HG03135 (cell line): Measurements from ENCODE around the gene PNKP.

Source experiments
- ATAC-seq: cut with Tn5 transposase; IDR thresholded peaks from one replicate; pipeline ENCODE4 v1.9.1; 2021; ENCODE audit warnings: mild to moderate bottlenecking, moderate library complexity; ENCODE audit not compliant: unreplicated experiment

The PNKP gene

DNA sequence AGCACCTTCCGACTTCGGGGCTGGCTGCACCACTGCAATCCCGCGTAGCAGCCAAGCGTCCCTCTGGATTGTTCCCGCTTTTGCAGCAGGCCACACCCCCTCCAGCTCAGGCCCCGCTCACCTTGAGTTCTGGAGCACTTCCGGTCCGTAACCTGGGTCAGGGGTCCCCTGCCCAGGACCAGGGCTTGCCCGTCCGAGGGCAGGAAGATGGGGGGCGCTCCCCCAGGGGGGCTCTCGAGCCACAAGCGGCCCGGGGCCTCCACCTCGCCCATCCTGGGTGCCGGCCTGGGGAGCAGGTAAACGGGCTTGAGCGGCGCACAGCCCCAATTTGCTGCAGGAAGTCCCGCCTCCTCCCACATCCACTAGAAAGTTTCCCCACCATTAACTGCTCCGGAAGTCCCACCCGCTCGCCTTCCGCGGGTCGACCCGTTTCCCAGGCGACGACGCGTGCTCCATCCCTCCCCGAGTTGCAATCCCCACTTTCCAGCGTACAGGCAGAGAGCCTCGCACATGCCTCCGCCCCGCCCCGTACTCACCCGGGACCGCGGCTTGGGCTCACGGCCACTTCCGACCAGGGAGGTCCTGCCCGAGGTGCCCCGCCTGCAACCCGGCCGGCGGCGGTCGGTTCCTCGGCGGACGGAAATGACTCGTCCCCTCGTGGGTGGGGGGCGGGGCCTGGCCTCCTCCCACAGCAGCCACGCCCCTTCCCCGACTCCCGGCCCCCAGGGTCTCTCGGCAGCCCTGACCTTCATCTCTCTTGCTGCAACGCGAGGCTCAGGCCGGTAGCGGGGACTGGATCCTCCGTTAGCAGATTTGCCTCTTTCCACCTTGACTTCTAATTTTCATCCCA, at the start of gene PNKP:
Gene PNKP, minus strand, starts transcription at position 644 of the 850 bp plus-strand sequence. Its CDS starts 372 bp downstream, at position 272.
- peak; percentile 39 for ATAC-seq

DNA sequence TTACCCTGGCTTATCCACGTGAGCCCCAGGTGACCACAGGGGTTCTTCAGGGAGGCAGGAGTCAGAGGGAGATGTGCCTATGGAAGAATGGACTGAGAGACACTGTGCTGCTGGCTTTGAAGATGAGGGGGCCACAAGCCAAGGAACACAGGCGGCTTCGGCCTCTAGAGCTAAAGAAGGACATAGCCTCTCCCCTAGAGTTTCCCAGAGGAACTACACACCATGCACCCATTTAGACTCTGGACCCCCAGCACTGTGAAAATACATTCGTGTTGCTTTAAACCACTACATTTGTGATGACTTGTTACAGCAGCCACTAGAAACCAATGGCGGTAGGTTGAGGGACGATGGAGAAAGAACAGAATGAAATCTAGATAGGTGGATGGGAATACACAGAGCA, 47.9 kb upstream of the PNKP start:
- no peak for ATAC-seq

DNA sequence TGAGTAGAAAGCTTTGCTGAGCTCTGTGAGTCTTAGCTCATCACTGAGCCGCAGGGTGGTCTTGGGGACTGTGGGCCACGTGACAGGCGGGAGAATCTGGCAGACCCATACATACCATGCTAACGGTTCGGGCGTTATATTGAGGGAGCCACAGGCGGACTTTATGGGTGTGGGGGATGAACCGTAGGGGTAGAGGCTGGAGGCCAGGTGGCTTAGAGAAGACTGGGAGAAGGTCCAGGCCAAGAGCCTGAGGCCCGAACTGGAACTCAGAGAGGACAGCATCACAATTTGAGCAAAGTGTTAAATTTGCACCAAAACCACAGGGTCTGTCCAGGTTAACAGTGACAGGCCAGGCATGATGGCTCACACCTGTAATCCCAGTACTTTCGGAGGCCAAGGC, 46.3 kb upstream of the PNKP start:
- ATAC-seq: no peak

DNA sequence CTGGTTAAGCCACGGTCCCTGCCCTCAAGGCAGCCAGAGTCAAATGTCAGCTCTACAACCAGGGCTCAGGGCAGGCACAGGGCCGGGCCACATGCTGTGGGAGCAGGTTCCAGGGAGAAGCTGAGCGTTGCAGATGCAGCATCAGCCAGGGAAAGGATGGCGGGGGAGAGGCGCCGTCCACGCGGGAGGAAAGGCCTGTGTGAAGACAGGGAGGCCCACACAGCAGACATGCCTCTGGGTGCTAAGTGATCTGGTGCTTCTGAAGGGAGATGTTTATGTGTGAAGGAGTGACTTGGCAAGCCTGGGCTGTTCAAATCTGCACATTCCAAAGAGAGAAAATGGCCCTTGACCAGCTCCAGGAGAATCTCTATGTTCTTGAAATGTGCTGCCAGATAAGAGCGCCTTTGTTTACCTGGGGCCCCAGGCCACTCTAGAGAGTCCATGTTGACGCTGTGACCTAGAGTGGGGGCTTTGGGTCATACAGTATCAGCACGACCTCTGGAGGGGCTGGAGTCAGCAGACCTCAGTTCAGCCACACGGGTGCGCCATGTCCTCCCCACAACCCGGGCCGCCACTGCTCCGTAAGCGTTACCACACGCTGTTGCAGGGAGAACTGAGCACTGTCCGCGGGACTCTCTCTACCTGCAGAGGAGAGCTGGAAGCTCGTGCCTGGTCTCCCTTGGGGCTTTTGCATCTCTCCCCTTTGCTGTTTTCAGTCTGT, 45.7 kb upstream of the PNKP start:
- ATAC-seq: no peak

DNA sequence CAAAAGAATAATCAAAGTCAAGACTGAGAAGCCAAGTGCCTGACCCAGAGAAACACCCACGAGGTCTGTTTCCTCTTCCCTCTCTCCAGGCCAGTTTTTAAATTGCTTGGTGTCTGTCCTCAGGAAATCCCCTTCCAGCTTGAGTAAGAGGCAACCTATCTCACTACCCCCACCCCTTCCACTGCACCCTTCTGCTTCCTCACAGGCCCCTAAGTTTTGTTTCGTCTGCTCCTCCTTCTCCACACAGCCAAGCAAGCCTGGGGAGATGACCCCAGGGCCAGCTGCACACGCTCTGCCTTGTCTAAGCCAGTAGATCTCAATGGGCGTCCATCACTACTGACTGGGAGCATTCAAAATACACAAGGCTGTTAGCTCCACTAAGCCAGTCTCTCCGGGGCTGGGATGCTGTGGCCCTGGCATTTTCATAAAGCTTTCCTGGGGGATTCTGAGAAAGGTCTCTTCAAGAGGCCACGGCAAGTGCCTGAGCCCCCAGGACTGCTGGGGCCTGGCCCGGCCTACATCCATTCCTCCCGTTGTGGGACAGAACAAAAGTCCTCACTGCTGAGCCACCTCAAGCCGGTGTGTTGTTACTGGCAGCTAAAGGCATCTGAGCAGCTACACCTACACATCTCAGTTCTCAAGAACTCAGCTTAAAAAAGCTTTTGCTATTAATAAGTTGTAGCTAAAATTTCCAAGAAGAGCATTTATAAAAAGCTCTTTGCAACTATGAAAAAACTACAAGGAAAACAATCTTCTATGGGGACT, 44.2 kb upstream of the PNKP start:
- ATAC-seq: no peak

DNA sequence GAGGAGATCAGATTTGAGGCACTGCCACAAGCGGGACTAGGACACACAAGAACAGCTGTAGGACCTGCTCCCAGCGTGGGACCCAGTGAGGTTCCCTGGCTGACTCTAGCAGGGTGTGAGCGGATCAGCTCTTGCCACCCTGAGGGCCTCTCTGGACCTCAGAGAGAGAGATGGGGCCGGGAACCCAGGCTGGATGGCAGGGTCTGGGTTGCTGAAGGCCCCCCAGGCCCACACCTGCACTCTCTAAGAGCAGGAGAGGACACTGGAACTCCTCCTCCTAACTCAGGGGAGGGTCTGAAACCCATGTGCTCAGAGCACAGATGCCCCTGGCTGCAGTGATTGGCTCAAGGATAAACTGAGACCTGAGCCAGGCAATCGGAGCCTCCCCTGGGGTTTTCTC, 42.8 kb upstream of the PNKP start:
- ATAC-seq: no peak

DNA sequence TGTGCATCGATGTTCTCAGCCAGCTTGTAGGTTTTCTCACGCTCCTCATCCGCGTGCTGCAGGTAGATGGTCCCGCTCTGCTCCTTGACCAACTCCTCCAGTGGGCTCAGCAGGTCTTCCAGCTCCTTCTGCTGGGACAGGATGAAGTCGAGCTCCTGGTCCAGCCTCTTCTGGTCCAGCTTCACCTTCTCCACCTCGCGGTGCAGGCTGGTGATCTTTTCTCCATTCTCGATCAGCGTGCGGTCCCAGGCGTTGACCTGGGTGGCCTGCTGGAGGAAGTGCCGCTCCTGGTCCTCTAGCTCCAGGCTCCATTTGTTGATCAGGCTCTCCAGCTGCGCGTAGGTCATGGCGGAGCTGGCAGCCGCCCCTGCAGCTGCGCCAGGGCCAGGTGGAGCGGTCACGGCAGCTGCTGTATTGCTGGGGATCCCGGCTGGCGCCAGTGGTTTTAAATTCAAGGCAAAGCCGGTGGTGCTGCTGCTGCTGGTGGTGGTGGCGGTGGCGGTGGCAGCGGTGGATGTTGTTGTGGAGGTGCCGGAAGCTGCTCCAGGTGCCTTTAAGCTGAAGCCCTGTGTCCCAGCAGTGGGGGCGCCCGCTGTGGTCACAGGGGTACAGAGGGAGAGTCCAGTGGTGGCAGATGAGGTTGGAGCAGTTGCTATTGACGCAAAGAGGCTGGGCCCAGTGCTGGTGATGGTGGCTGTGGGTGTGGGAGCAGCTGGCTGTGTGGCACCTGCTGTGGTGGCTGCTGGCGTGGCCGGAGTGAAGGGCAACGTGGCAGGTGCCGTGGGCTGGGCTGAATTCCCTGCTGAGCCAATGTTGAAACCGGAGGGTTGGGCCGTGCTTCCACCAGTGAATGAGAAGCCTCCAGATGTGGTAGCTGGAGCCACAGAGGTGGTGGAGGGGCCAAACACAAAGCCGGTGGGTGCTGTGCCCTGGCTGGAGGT, 41.4 kb upstream of the PNKP start:
- ATAC-seq: no peak

DNA sequence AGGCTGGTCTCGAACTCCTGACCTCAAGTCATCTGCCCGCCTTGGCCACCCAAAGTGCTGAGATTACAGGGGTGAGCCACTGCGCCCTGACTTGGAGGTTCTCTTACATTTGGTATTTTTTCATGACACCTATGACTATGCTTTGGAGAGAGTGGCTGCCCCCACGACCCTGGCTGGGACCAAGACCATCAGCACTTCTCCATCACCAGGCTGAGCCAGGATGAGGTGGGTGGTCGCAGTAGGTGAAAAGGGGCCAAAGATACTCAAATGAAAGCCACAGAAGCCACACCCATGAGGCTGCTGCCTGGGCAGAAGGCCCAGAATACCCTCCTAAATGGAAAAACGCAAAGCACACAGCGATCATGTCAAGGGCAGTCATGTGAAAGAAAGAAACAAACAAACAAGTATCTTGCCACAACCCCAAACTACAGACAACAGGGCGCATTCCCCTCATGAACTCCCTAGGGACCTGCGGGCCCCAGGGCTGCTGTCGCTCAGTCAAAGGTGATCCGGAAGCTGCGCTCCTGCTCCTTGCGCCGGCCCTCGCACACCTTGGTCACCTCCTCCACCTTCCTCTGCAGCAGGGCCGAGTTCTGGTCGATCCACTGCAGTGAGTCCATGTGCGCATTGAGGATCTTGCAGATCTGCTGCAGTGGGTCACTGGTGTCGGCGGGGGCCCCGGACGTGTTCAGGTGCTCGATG, 40.5 kb upstream of the PNKP start:
- ATAC-seq: no peak

DNA sequence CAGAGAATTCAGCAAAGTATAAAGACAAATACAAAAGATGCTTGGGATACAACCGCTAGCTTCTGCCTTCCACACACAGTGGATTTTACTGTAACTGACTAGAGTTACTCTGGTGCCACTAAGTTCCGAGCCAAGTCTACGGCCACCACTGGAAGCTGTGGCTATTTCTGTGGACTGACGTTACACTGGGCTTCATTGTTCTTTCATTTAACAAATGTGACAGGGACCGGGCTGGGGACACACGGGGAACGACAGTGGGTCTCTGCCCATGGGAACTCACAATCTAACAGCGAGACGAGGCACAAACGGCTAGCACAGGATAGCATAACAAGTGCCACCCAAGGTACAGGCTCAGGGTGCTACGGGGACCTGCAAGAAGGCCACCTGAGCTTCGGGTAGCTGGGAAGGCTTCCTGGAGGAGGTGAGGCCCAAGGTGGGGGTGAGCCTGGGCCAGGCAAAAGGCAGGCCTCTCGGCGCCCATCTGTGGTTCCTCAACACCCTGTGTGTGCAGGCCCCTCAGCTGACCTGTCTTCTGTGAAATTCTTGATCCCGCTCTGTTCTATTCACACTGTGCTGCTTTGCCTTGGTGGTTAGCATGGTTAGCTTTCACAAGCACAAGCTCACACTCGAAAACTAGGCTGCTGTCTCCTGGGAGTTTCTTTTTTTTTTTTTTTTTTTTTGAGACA, 39.6 kb upstream of the PNKP start:
- no peak for ATAC-seq

DNA sequence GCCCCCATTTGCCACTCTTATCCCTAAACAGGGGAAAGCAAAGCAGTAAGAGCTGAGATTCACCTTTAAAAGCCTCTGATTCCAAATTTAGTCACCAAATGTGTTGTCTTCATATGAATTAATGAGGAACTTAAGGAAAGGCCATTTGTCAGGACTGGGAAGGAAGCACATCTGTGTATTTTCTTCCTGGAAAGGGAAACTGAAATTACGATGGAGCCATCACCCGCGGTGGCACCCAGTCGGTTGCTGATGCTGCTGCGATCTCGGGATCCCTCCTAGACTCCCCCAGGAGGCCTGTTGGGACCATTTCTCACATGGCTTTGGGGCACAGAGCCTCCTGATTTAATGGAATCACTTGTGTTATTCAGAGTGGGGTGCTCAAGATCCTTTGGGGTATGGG, 36.8 kb upstream of the PNKP start:
- ATAC-seq: no peak

DNA sequence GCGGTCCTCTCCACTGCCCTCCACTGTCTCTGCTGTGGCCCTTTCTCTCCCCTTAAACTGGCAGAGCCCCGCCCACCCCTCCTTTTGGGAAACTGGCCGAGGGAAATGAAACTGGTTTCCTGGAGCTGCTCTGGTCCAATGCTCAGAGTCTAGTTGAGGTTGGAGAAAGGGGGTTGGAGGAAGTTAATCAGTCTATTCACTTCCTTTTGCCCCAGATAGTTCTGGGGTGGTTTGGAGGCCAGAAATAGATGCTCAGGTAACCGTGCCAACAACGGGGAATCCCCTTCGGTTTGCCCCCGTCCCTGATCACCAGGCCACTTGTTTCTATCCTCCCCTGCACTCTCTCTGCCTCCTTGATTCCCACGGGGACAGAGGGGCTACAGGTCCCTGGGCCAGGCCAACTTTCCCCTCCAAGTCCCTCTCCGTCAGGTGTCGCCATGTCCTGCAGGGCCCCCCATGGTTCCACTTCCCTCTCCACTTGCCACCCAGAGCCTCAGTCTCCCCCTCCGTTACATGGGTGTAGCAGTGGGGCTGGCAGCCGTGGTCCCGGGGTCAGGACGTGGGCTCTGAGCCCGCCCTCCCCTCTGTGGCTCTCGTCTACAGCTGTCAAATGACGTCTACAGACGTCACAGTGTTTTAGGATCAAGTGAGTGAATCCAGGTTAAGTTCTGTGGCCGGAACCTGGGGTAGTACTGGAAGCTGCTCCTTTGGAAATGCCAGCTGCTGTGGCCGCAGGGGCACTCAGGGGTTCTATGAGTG, 29.7 kb upstream of the PNKP start, which contains the start of gene IL4I1:
Gene IL4I1, minus strand, starts transcription at position 25 of the 759 bp plus-strand sequence. CDS start 727 bp downstream, outside the sequence.
- peak; percentile 51 for ATAC-seq

DNA sequence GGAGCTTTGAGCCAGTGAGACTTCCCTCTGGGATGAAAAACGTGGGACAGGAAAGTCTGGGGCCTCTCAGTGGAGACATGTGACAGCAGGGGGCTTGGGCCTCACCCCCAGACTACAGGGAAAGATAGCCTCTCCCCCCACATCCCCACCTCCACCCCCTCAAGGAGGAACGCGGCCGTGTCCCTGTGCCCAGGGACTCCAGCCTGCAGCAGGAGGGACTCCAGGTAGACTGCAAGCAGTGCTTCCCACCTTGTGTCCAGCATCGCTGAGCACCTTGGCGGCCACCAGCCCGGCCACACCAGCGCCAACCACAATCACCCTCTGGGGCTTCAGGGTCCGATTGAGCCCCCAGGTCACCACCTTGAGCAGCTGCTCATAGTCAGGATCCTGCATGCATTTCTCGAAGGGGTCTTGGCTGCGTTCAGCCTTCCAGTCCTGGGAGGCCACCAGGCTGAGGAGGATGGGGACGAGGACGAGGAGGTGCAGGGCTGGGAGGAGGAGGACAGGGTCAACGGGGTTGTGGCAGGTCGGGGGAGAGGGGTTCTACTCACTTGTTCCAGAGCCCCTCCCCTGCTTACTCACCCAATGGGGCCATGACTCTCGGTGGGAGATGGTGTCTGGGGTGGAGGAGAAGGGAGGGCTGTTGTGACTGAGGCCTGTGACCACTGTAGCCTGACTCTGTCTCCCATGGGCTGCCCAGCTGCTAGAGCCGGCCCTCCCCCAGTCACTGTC, 28.4 kb upstream of the PNKP start:
- no peak for ATAC-seq

DNA sequence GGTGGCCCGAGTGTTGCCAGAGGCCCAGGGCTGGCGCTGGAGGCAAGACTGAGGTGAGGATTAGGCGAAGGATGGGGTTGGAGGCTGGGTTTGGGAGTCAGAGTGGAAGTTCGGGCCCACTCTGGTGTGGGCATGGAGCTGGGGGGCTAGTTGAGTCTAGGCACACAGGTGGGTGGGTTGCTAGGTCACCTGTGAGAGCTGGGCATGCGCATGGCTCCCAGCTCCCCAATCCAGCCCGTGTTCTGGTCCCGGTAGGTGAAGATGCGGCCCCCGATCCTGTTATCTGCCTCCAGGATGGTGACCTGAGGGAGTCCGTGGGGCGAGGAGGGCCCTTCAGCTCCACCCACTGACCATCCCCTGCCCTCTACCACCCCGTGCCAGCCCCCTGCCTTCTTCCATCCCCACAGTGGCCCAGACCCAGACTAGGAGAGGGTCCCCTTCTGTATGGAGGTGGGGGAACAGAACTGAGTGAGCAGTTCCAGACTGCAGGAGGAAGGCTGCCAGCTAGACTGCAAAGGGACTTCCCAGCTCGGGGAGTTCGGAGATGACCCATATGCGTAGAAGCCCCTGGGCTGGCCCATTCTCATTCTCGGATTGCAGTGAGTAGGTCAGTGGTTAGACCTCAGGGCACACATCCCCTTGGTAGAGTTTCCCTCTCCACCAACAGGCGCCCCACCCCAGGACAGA, 27.6 kb upstream of the PNKP start:
- no peak for ATAC-seq

DNA sequence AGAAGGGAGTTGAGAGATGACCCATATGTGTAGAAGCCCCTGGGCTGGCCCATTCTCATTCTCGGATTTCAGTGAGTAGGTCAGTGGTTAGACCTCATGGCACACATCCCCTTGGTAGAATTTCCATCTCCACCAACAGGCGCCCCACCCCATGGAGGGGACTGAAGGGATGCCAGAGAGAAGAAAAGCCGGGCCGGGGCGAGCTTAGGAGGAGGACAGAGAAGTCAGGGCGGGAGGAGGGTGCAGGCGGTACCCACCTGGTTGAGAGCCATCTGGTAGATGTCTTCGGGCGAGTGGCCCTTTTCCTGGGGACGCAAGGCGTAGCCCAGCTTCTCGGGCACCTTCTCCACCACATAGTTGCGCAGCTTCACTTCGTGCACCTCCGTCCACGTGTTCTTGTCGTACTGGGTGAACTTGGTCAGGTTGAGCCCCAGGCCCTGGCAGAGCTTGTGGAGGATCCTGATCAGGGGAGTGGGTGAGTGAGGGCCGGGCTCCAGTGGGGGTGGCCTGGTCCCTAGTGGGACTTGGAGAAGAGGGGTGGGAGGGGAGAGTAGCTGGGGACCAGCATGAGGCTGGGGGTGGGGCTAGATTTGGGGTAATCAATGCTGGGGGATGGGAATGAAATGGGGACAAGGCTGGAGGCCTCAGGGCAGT, 26.8 kb upstream of the PNKP start:
- ATAC-seq: no peak

DNA sequence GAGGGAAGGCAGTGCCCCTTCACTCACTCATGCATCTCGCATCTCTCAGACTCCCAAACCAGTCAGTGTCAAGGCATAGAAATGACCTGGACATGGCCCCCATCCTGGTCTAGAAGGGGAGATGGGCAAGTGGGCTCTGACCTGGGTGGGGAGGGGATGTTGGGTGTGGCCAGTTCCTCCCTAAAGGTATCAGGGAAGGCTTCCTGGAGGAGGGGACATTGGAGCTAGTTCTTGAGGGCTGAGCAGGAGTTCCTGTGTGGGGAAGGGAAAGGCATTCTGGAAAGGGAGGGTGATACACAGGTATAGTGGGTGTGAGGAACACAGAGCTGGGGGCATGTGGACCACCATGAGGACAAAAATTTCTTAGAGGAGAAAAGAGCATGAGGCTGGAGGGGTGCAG, 25.3 kb upstream of the PNKP start:
- ATAC-seq: no peak

DNA sequence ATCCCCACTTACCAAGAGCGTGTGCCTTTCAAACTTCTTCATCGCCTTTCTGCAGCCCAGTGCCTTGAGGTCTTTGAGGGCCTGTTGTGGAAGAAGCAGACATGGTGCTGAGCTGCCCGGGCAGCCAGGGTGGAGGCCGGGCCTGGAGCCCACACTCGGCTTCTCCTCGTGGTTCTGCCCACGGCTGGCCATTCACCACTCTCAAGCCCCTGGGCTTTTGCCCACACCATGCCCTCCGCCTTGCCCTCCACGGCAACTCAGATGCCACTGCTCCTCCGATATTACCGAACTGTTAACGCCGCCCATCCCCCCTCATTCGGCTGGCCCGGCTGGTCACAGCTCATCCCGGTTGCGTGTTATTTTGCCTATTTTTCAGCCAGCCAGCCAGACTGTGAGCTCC, 24.0 kb upstream of the PNKP start:
- ATAC-seq: no peak
